Gastroesophageal sphincter (tissue), 4 donors: ENCODE measurements around the gene USHBP1. TPM values are rescaled to one million over a fixed set of nuclear protein-coding genes. Genes with fewer than 3 reads are reported as not detected.
A peak's percentile ranks its signal among the peaks of the same experiment; 100 is the strongest.

Experiments
- ATAC-seq: fragments of 150-250 bp; one replicate; pipeline ENCODE4 v1.9.1; 2016; ENCODE audit warnings: mild to moderate bottlenecking, moderate library complexity
- H3K27ac ChIP-seq, 4 donors: fragments of 200-600 bp; sonication (generic) in 3 of 4; 1 replicate in 3 of 4; 2 replicates in 1 of 4; pipeline ENCODE4 v1.5.1; 2016 to 2019
- H3K27me3 ChIP-seq: fragments of 200-600 bp; sonication (generic); one replicate; pipeline ENCODE4 v1.5.1; 2019
- H3K36me3 ChIP-seq, 2 donors: fragments of 200-600 bp; sonication (generic); one replicate each; pipeline ENCODE4 v1.5.1; 2019; ENCODE audit warnings: control low read depth in 1 of 2
- H3K4me1 ChIP-seq, 3 donors: fragments of 200-600 bp; sonication (generic); 1 replicate in 2 of 3; 2 replicates in 1 of 3; pipeline ENCODE4 v1.5.1; 2016 to 2019; ENCODE audit warnings: control low read depth in 2 of 3
- H3K4me3 ChIP-seq, 2 donors: fragments of 200-600 bp; sonication (generic); one replicate each; pipeline ENCODE4 v1.5.1; 2019; ENCODE audit warnings: mild to moderate bottlenecking in 1 of 2, moderate library complexity in 1 of 2
- H3K9me3 ChIP-seq, 3 donors: fragments of 200-600 bp; sonication (generic); one replicate each; pipeline ENCODE4 v1.5.1; 2017 to 2019; ENCODE audit warnings: control low read depth in 2 of 3
- EP300 ChIP-seq: sonication (generic); formaldehyde crosslinking; IDR thresholded peaks from one replicate; pipeline ENCODE4 v1.6.1; 2017; ENCODE audit warnings: antibody characterized with exemption, mild to moderate bottlenecking
- POLR2A ChIP-seq, 2 donors: fragments of 450-650 bp; IDR thresholded peaks; one replicate each; pipeline ENCODE4 v1.6.1; 2017; ENCODE audit warnings: antibody characterized with exemption in 2 of 2, mild to moderate bottlenecking in 2 of 2, moderate library complexity in 1 of 2
- POLR2AphosphoS5 ChIP-seq: sonication (generic); formaldehyde crosslinking; IDR thresholded peaks from one replicate; pipeline ENCODE4 v1.6.1; 2017; ENCODE audit warnings: antibody characterized with exemption
- WGBS, 2 donors: methylation state at CpG; one replicate each; pipeline ENCODE4 v1.1.5; 2018; ENCODE audit warnings: low coverage in 1 of 2; 5-methylcytosine and 5-hydroxymethylcytosine counted together
- total RNA-seq, 4 donors: library from RNA; depleted of rRNA; stranded (reverse); fragments of >200 nt; gene quantifications; one replicate each; pipeline ENCODE4 v1.1.0, GENCODE V29; 2016
- TF ChIP-seq, protein P1 (sequence below), 4 experiments: fragments of 200-600 bp in 2 of 4; fragments of 450-650 bp in 2 of 4; sonication (generic) in 1 of 4; IDR thresholded peaks; one replicate each; pipeline ENCODE4 v1.5.1; 2017 to 2019; ENCODE audit warnings: antibody characterized with exemption in 4 of 4, mild to moderate bottlenecking in 2 of 4, moderate library complexity in 2 of 4

The USHBP1 gene
- total RNA-seq, 4 donors from 2014 or later: 4.6 to 9.6 (median 5.1) TPM

DNA sequence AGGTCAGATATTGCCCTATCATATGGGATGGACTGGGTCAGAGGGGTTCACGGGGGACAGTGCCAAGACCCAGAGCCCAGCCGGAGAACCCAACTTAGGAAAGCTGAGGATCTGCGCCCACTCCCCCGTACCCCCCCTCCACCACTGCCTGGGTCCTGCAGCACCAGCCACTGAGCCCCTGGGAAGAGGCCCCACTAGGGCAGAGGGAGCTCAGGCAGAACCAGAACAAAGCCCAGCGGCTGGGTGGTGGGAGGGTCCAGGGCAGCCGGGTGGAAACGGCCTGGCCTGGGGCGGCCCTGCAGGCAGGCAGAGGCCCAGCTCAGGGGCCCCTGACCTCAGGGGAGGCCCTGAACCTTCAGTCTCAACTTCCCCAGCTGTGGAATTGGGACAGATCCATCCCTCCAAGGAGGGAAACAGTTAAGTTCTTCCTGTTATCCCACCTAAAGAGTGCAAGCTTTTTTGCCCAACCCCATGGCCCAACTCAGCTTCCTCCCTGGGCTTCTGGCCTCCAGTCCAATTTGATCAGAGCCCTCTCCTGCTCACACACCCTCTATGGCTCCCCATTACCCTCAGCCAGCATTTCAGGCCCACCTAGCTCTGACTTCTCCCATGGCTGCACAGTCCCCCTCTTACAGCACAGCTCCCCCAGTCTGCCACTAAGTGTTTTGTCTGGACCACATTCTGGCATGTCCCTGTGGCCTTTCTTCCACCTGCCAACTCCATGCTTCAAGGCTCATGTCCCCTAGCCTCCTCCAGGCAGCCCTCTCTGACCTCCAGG, 21.9 kb downstream of the USHBP1 start:
- TF ChIP-seq POLR2AphosphoS5: no peak
- TF ChIP-seq EP300: no peak
- TF ChIP-seq, protein P1, sequence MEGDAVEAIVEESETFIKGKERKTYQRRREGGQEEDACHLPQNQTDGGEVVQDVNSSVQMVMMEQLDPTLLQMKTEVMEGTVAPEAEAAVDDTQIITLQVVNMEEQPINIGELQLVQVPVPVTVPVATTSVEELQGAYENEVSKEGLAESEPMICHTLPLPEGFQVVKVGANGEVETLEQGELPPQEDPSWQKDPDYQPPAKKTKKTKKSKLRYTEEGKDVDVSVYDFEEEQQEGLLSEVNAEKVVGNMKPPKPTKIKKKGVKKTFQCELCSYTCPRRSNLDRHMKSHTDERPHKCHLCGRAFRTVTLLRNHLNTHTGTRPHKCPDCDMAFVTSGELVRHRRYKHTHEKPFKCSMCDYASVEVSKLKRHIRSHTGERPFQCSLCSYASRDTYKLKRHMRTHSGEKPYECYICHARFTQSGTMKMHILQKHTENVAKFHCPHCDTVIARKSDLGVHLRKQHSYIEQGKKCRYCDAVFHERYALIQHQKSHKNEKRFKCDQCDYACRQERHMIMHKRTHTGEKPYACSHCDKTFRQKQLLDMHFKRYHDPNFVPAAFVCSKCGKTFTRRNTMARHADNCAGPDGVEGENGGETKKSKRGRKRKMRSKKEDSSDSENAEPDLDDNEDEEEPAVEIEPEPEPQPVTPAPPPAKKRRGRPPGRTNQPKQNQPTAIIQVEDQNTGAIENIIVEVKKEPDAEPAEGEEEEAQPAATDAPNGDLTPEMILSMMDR (IDR thresholded peaks at IDR 0.05): no peak
- WGBS, 2 donors: 54 to 70% methylated on average over 2 to 4 of the region's 8 CpGs
- Histone ChIP-seq H3K27me3 (no peaks in the 10 kb centered on the region), H3K36me3 (peaks cover 0 to 33% of the 10 kb centered on the region in 2 donors), H3K4me1 (peaks cover 0 to 54% (median 31%) of the 10 kb centered on the region in 3 donors), H3K27ac (peak overlapping the region; percentile 25 to 94 (median 86)), H3K4me3 (peak overlapping the region in 1 of 2 donors; percentile 92), H3K9me3 (no peaks in the 10 kb centered on the region)
- ATAC-seq: no peak

DNA sequence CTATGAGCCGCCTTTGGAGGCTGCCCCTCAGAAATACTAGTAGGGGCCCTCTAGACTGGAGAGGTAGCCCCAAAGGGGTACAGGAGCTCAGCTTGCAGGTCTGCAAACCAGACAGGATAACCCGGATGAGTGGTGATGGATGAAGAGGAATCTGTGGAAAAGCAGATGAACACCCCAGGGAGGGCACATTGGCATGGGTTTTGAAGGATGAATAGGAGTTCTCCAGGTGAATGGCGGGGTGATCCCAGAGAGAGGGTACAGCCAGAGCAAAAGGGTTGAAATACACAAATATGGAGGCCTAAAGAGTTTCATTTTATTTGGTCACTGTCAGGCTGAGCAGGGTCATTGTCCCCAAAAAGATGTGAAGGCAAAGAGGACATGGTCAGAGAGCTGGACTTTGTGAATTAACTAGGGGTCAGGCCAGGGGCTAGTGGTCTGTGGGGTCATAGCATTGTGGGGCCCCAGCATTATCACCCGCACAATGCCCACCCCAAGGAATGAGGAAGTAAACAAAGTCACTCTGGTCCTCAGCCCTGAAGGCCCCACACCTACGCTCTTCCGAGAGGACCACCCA, 23.6 kb downstream of the USHBP1 start:
- H3K36me3 ChIP-seq: peaks cover 0 to 37% of the 10 kb centered on the region in 2 donors
- no peaks in the 10 kb centered on the region for H3K27me3 ChIP-seq
- ATAC-seq: no peak
- H3K4me1 ChIP-seq: peaks cover 0 to 55% (median 31%) of the 10 kb centered on the region in 3 donors
- 100% methylated on average over 2 of the region's 6 CpGs for WGBS, 2 donors
- H3K4me3 ChIP-seq: no peak overlapping the region
- TF ChIP-seq POLR2A (IDR thresholded peaks at IDR 0.05) (no peak), EP300 (no peak), POLR2AphosphoS5 (no peak)
- TF ChIP-seq, protein P1 (IDR thresholded peaks at IDR 0.05): no peak
- H3K27ac ChIP-seq: peak overlapping the region in 3 of 4 donors; percentile 73 to 87 (median 86)
- H3K9me3 ChIP-seq: no peaks in the 10 kb centered on the region

DNA sequence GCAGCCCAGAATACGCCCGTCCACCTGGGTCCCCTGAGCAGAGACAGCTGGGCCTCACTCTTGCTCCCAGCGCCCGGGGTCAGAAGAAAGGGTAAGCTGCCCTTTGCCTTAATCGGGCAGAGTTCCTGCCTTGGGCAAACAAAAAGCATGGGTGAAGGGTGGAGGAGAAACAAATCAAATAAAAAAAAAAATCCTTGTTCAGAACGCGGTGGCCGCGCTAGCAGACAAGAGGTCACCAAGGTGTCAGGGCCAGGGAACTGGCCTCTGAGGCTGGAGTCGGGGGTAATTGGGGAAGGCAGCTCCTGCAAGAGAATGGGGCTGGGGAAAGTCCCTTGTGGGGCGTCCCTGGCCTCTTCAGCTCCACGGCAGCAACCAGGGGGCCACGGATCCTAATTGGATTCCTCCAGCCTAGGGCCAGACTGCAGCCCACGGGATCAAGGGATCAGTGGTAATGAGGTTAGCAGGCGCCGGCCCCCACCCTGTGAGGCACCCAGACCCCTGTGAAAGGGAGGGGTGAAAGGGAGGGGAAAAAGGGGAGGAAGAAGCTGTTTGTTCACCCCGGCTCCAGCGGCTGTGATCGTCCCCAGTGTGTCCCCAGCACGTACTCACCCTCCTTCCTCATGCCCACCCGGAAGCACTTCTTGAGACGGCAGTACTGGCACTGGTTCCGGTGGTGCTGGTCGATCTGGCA, 24.3 kb downstream of the USHBP1 start:
- Histone ChIP-seq H3K27ac (peak overlapping the region in 3 of 4 donors; percentile 73 to 87 (median 86)), H3K4me3 (no peak overlapping the region), H3K4me1 (peaks cover 0 to 62% (median 33%) of the 10 kb centered on the region in 3 donors), H3K9me3 (no peaks in the 10 kb centered on the region), H3K36me3 (peaks cover 0 to 37% of the 10 kb centered on the region in 2 donors), H3K27me3 (no peaks in the 10 kb centered on the region)
- TF ChIP-seq POLR2A (IDR thresholded peaks at IDR 0.05): no peak
- ATAC-seq: no peak
- WGBS, 2 donors: 49 to 73% methylated on average over 3 to 6 of the region's 24 CpGs

DNA sequence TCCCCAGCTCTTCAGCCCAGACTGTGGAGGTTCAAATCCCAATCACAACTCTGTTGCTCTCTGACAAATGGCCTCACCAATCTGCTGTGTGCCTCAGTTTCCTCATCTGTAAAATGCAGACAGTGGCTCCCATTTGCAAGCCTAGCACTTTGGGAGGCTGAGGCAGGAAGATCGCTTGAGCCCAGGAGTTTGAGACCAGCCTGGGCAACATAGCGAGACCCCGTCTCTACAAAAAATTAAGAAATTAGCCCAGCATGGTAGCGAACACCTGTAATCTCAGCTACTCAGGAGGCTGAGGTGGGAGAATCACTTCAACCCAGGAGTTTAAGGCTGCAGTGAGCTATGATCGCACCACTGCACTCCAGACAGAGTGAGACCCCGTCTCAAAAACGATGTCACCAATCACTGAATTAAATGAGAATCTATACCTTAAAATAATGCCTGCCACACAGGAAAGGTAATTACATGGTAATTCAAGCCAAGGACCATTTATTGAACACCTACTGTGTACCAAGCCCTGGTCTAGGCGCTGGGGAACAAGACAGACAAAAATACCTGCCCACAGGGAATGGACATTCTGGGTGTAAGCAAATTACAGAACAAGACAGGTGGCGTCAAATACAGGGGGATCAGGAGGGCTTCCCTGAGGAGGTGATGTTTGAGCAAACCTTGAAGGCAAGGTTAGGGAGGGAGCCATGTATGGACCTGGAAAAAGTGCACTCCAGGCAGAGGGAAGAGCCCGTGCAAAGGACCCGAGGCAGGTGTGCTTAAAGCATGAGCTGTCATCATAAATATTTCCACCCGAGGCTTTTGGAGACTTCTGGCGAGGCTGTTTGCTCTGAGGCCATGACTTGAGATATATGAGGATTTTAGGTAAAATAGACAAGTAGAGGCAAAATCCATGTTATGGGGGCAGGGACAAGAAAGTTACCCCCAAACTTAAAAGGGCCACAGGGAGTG, 26.5 kb downstream of the USHBP1 start:
- peaks cover 0 to 46% of the 10 kb centered on the region in 2 donors for H3K36me3 ChIP-seq
- 69 to 87% methylated on average over 3 to 11 of the region's 13 CpGs for WGBS, 2 donors
- no peak for ATAC-seq
- no peak overlapping the region for H3K27ac ChIP-seq
- H3K27me3 ChIP-seq: no peaks in the 10 kb centered on the region
- TF ChIP-seq, protein P1 (IDR thresholded peaks at IDR 0.05): no peak
- TF ChIP-seq EP300: no peak
- no peak for TF ChIP-seq POLR2A (IDR thresholded peaks at IDR 0.05)
- TF ChIP-seq POLR2AphosphoS5: no peak
- H3K4me3 ChIP-seq: no peak overlapping the region
- peaks cover 0 to 58% (median 31%) of the 10 kb centered on the region in 3 donors for H3K4me1 ChIP-seq
- no peaks in the 10 kb centered on the region for H3K9me3 ChIP-seq
